Measurements from ENCODE around the gene OPCML.

DNA sequence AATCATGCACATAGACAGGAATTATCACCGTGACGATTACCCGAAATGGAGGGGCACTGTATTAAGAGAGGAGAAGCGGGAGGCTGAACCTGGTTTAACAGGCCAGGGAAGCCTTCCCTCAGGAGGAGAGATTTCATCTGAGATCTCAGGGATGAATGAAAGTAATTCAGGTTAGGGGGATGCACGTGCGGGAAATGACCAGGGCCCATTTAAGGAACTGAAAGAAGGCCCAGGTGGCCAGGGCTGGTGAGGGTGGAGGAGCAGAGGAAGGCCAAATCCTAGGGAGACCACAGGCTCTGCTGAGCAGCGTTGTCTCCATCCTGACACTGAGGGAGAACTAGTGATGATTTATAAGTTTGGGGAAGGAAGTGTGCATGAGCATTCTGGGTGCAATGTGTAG, 16.3 kb upstream of the OPCML start:
- TF ChIP-seq, protein P1, sequence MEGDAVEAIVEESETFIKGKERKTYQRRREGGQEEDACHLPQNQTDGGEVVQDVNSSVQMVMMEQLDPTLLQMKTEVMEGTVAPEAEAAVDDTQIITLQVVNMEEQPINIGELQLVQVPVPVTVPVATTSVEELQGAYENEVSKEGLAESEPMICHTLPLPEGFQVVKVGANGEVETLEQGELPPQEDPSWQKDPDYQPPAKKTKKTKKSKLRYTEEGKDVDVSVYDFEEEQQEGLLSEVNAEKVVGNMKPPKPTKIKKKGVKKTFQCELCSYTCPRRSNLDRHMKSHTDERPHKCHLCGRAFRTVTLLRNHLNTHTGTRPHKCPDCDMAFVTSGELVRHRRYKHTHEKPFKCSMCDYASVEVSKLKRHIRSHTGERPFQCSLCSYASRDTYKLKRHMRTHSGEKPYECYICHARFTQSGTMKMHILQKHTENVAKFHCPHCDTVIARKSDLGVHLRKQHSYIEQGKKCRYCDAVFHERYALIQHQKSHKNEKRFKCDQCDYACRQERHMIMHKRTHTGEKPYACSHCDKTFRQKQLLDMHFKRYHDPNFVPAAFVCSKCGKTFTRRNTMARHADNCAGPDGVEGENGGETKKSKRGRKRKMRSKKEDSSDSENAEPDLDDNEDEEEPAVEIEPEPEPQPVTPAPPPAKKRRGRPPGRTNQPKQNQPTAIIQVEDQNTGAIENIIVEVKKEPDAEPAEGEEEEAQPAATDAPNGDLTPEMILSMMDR (IDR thresholded peaks at IDR 0.05), result no peak
- no peak for TF ChIP-seq POLR2AphosphoS5 (IDR thresholded peaks at IDR 0.05; ENCODE audit: low read depth, low read length)
